ENCODE data around the gene INSYN1. TPM values are rescaled to one million over a fixed set of nuclear protein-coding genes. Genes with fewer than 3 reads are reported as not detected.

The INSYN1 gene
- polyA plus RNA-seq, 3 donors, result not detected

DNA sequence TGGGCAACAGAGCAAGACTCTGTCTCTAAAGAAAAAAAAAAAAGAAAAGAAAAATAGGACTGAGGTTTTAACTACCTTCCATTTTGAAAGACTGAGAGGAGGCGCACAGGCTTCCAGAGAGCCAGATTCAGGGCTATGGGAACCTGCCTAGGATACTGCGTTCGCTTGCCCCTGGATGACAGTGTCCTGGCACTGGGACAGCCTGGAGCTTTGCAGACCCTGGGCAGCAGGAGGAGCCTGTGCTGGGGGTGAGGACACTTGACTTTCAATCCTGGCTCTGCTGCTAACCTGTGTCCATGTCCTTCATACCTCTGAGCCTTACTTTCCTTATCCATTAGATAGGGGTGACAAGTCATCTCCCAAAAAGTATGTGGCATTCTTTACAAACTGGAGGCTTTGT is 37.7 kb downstream of the INSYN1 start:
- H3K9ac ChIP-seq (ENCODE audit: insufficient read depth, low read length, poor library complexity, severe bottlenecking), result no peak overlapping the region
- H3K27me3 ChIP-seq (ENCODE audit: control insufficient read depth in 2 of 2, insufficient read depth in 2 of 2, low read length in 2 of 2), result peaks cover 0 to 4% of the 10 kb centered on the region in 2 donors
- H3K4me2 ChIP-seq (replicated peaks; ENCODE audit: extremely low read depth, low read length, poor library complexity, severe bottlenecking), result no peak overlapping the region
- H3K27me3 Mint-ChIP-seq (ENCODE audit: low read depth in 3 of 3), result peaks cover 19 to 27% (median 19%) of the 10 kb centered on the region in 3 donors
- WGBS (ENCODE audit: insufficient coverage), result 100% methylated on average over 1 of the region's 3 CpGs
- no peaks in the 10 kb centered on the region for H3K9me3 Mint-ChIP-seq
- no peak overlapping the region for H2AFZ ChIP-seq (ENCODE audit: insufficient read depth, low read depth, low read length, poor library complexity, severe bottlenecking)
- peaks cover 12 to 15% of the 10 kb centered on the region in 2 donors for H3K4me1 ChIP-seq (ENCODE audit: control insufficient read depth in 1 of 2, insufficient read depth in 2 of 2, low read length in 2 of 2)
- no peak overlapping the region for H3K27ac ChIP-seq (ENCODE audit: low read depth in 1 of 2, low read length in 2 of 2)
- H3K9me3 ChIP-seq (replicated peaks in 1 of 2; ENCODE audit: control insufficient read depth in 1 of 2, insufficient read depth in 1 of 2, low read length in 2 of 2), result no peaks in the 10 kb centered on the region
- H3K27ac Mint-ChIP-seq, result no peak overlapping the region
- intact Hi-C loops (cut with micrococcal nuclease), result no loop called here
- H3K79me2 ChIP-seq (ENCODE audit: insufficient read depth, low read length), result no peaks in the 10 kb centered on the region
- H3K4me3 ChIP-seq (replicated peaks in 1 of 3; ENCODE audit: low read depth in 2 of 3, low read length in 3 of 3), result no peak overlapping the region
- H3K36me3 ChIP-seq (replicated peaks in 1 of 2; ENCODE audit: control insufficient read depth in 1 of 2, insufficient read depth in 2 of 2, low read length in 2 of 2), result no peaks in the 10 kb centered on the region
- no peaks in the 10 kb centered on the region for H3K36me3 Mint-ChIP-seq
- H3K4me3 Mint-ChIP-seq, result no peak overlapping the region
- H4K20me1 ChIP-seq (ENCODE audit: insufficient read depth, low read length), result no peaks in the 10 kb centered on the region
- TF ChIP-seq, protein P1, sequence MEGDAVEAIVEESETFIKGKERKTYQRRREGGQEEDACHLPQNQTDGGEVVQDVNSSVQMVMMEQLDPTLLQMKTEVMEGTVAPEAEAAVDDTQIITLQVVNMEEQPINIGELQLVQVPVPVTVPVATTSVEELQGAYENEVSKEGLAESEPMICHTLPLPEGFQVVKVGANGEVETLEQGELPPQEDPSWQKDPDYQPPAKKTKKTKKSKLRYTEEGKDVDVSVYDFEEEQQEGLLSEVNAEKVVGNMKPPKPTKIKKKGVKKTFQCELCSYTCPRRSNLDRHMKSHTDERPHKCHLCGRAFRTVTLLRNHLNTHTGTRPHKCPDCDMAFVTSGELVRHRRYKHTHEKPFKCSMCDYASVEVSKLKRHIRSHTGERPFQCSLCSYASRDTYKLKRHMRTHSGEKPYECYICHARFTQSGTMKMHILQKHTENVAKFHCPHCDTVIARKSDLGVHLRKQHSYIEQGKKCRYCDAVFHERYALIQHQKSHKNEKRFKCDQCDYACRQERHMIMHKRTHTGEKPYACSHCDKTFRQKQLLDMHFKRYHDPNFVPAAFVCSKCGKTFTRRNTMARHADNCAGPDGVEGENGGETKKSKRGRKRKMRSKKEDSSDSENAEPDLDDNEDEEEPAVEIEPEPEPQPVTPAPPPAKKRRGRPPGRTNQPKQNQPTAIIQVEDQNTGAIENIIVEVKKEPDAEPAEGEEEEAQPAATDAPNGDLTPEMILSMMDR (IDR thresholded peaks at IDR 0.05), result no peak
- no peak for DNase-seq
- peaks cover 23% of the 10 kb centered on the region for H3K4me1 Mint-ChIP-seq

DNA sequence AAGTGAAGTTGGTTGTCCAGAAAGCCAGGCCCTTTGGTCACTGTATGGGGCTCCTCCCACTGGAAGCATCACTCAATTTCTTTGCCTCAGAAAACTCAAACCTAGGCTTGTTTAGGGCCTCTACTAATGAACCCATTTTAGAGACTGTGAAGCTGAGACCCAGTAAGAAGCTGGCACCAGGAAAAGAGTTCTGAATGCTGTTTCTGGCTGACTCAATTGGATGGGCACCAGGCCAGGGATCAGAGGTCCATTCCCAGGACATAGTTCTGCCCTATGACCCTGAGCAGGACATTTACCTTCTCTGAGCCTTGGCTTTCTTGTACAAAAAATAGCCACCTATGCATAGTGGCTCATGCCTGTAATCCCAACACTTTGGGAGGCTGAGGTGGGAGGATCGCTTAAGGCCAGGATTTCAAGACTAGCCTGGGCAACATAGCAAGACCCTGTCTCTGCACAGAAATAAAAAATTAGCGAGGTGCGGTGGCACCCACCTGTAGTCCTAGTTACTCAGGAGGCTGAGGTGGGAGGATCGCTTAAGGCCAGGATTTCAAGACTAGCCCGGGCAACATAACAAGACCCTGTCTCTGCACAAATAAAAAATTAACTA is 38.4 kb downstream of the INSYN1 start:
- no peak for DNase-seq
- no peaks in the 10 kb centered on the region for H3K36me3 Mint-ChIP-seq
- Histone ChIP-seq H3K36me3 (replicated peaks in 1 of 2; ENCODE audit: control insufficient read depth in 1 of 2, insufficient read depth in 2 of 2, low read length in 2 of 2) (no peaks in the 10 kb centered on the region), H4K20me1 (ENCODE audit: insufficient read depth, low read length) (no peaks in the 10 kb centered on the region), H3K9me3 (replicated peaks in 1 of 2; ENCODE audit: control insufficient read depth in 1 of 2, insufficient read depth in 1 of 2, low read length in 2 of 2) (no peaks in the 10 kb centered on the region), H3K27me3 (ENCODE audit: control insufficient read depth in 2 of 2, insufficient read depth in 2 of 2, low read length in 2 of 2) (peaks cover 0 to 4% of the 10 kb centered on the region in 2 donors), H3K79me2 (ENCODE audit: insufficient read depth, low read length) (no peaks in the 10 kb centered on the region), H3K4me3 (replicated peaks in 1 of 3; ENCODE audit: low read depth in 2 of 3, low read length in 3 of 3) (no peak overlapping the region), H3K4me2 (replicated peaks; ENCODE audit: extremely low read depth, low read length, poor library complexity, severe bottlenecking) (no peak overlapping the region), H3K9ac (ENCODE audit: insufficient read depth, low read length, poor library complexity, severe bottlenecking) (no peak overlapping the region), H3K27ac (ENCODE audit: low read depth in 1 of 2, low read length in 2 of 2) (no peak overlapping the region), H3K4me1 (ENCODE audit: control insufficient read depth in 1 of 2, insufficient read depth in 2 of 2, low read length in 2 of 2) (peaks cover 12 to 15% of the 10 kb centered on the region in 2 donors), H2AFZ (ENCODE audit: insufficient read depth, low read depth, low read length, poor library complexity, severe bottlenecking) (no peak overlapping the region)
- TF ChIP-seq, protein P1 (IDR thresholded peaks at IDR 0.05), result no peak
- peaks cover 19 to 27% (median 20%) of the 10 kb centered on the region in 3 donors for H3K27me3 Mint-ChIP-seq (ENCODE audit: low read depth in 3 of 3)
- WGBS (ENCODE audit: insufficient coverage), result no CpG with 5 or more reads among the region's 5 CpGs
- intact Hi-C loops (cut with micrococcal nuclease), result no loop called here
- peaks cover 22% of the 10 kb centered on the region for H3K4me1 Mint-ChIP-seq
- H3K9me3 Mint-ChIP-seq, result no peaks in the 10 kb centered on the region
- no peak overlapping the region for H3K4me3 Mint-ChIP-seq
- H3K27ac Mint-ChIP-seq, result peak overlapping the region in 1 of 7 donors; percentile 20
